ENCODE data around the gene SRRT.

SRRT gene, protein sequence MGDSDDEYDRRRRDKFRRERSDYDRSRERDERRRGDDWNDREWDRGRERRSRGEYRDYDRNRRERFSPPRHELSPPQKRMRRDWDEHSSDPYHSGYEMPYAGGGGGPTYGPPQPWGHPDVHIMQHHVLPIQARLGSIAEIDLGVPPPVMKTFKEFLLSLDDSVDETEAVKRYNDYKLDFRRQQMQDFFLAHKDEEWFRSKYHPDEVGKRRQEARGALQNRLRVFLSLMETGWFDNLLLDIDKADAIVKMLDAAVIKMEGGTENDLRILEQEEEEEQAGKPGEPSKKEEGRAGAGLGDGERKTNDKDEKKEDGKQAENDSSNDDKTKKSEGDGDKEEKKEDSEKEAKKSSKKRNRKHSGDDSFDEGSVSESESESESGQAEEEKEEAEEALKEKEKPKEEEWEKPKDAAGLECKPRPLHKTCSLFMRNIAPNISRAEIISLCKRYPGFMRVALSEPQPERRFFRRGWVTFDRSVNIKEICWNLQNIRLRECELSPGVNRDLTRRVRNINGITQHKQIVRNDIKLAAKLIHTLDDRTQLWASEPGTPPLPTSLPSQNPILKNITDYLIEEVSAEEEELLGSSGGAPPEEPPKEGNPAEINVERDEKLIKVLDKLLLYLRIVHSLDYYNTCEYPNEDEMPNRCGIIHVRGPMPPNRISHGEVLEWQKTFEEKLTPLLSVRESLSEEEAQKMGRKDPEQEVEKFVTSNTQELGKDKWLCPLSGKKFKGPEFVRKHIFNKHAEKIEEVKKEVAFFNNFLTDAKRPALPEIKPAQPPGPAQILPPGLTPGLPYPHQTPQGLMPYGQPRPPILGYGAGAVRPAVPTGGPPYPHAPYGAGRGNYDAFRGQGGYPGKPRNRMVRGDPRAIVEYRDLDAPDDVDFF

GRCh38 chr7:100874577-100875355 lies at the start of gene SRRT:
Gene SRRT (plus strand): TSS chr7:100875103. CDS start chr7:100875591, 488 bp downstream.
- TF ChIP-seq, protein P1, sequence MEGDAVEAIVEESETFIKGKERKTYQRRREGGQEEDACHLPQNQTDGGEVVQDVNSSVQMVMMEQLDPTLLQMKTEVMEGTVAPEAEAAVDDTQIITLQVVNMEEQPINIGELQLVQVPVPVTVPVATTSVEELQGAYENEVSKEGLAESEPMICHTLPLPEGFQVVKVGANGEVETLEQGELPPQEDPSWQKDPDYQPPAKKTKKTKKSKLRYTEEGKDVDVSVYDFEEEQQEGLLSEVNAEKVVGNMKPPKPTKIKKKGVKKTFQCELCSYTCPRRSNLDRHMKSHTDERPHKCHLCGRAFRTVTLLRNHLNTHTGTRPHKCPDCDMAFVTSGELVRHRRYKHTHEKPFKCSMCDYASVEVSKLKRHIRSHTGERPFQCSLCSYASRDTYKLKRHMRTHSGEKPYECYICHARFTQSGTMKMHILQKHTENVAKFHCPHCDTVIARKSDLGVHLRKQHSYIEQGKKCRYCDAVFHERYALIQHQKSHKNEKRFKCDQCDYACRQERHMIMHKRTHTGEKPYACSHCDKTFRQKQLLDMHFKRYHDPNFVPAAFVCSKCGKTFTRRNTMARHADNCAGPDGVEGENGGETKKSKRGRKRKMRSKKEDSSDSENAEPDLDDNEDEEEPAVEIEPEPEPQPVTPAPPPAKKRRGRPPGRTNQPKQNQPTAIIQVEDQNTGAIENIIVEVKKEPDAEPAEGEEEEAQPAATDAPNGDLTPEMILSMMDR (conservative IDR thresholded peaks at IDR 0.05): peak; percentile 29
- peak within 1 kb of the TSS; percentile 98 for H3K27ac ChIP-seq

DNA sequence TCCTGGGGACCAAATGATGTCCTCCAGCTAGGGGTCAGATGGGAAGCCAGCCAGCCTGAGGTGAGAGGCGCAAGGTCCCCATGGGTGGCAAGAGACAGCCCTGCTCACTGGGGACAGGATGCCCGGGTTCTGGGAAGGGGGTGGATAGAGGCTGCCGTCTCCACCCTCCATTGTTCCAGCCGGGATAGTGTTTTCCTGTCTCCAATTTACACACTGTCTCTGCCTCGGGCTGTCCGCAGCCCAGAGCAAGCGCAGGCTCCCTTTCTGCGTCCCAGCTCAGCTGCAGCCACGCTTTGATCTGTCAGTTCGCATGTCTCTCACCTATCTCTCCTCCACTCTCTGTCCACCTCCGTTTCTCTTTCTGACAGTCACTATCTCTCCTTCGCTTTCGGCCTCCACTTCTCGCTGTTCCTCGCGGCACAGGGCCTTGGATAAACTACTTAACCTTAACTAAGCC lies 49.7 kb upstream of the SRRT start:
- H3K27ac ChIP-seq: no peak overlapping the region
- TF ChIP-seq, protein P1 (conservative IDR thresholded peaks at IDR 0.05): no peak

DNA sequence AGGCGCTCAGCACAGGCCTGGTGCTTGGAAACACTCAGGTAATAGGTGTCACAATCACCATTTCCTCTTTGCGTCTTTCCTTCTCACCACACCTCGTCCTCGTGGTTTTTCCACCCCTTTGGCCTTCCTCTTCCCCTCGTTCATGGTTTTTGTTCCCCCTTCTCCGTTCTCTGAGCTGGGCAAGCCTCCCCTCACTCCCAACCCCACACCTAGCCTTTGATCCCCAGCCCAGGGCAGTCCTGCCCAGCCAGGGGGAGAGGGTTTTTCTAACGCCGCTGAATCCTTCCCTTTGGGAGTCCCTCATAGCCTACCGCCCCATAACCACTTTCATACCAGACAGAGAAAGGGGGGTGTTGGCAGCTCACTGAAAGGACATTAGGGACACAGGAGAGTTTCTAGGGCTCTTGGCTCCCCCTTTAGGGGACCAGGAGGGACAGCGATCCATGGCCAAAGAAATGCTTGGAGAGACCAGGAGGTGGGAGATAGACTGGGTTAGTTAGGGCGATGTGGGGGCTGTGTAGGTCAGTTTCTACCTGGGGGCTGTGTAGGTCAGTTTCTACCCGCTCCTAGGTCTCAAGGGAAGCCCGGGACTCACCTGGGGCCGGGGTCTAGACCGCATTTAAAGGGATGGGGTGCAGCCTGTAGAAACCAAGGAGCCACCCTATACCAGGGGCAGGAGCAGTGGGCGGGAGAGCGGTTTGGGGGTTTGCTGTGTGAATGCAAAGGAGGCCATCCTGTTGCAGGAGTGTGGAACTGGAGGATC lies 49.0 kb upstream of the SRRT start:
- no peak overlapping the region for H3K27ac ChIP-seq
- TF ChIP-seq, protein P1 (conservative IDR thresholded peaks at IDR 0.05): no peak; the same call in 1 of the 2 replicates

GRCh38 chr7:100826514-100827329 lies 48.2 kb upstream of the SRRT start:
- TF ChIP-seq, protein P1 (conservative IDR thresholded peaks at IDR 0.05): no peak

GRCh38 chr7:100827330-100828226 lies 47.3 kb upstream of the SRRT start, which contains the start of gene EPHB4:
Gene EPHB4 (minus strand): TSS chr7:100827523. CDS start chr7:100827030, 493 bp downstream.
- H3K27ac ChIP-seq: peak within 1 kb of the TSS; percentile 47; the same call in 1 of the 2 replicates
- TF ChIP-seq, protein P1 (conservative IDR thresholded peaks at IDR 0.05): peak; percentile 39; the same call in 1 of the 2 replicates

More at GRCh38 chr7:100826514-100827329, 48.2 kb upstream of the SRRT start:
- H3K27ac ChIP-seq: peak overlapping the region; percentile 47; the same call in 1 of the 2 replicates

Measured in VCaP (cell line).